GM23248 (cell line): Measurements from ENCODE around the gene SF3A1.

Source experiments
- EZH2 ChIP-seq: fragments of 200-600 bp; sonication (generic); IDR thresholded peaks from 2 replicates; pipeline ENCODE4 v1.6.1; 2018; ENCODE audit warnings: antibody characterized with exemption, mild to moderate bottlenecking; ENCODE audit not compliant: insufficient read depth, poor library complexity, severe bottlenecking
- EZH2phosphoT487 ChIP-seq: fragments of 200-600 bp; sonication (generic); IDR thresholded peaks from 2 replicates; pipeline ENCODE4 v1.6.1; 2018; ENCODE audit warnings: antibody characterized with exemption, moderate library complexity, mild to moderate bottlenecking, low read depth; ENCODE audit not compliant: insufficient read depth

DNA sequence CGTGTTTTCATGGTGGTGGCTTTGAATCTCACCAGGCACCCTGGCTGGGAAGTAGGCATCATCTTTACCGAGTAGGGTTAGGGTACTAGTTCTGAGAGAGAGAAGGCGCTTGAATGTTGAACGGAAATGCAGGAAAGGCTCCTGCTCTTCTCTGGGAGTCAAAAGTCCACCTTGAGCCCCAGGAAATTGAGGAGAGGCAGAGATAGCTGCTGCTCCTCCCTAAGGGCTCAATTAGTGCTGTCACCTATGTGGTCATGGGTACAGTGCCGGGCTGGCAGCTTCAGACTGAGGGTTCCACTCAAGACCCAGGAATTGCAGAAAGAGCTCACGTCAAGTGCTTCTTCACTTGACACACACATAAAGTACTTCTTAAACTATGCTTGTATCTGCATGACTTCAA lies 1.8 kb upstream of the SF3A1 start:
- TF ChIP-seq EZH2 (no peak), EZH2phosphoT487 (no peak)
